Measurements from ENCODE around the gene TIGD2. TPM values are rescaled to one million over a fixed set of nuclear protein-coding genes. Genes with fewer than 3 reads are reported as not detected.

Gene TIGD2
- total and polyA plus RNA-seq, 2 of the 13 experiments (the other 11 are each of a cell fraction or from before 2014, with no cell fraction given) = 3.1 to 15.5 TPM

- TF ChIP-seq ELF1 (CRISPR knock-in tag; IDR thresholded peaks at IDR 0.05) (peak; percentile 14; the same call in 1 of the 2 replicates), TCF7 (IDR thresholded peaks at IDR 0.05; ENCODE audit: low read depth) (peak; percentile 45; the same call in 1 of the 2 replicates), RBM22 (optimal IDR thresholded peaks at IDR 0.05; ENCODE audit: low read length) (no peak), ESRRA (CRISPR knock-in tag; IDR thresholded peaks at IDR 0.05; ENCODE audit: low read depth) (peak; percentile 59; the same call in 1 of the 2 replicates), TRIM24 (CRISPR knock-in tag; IDR thresholded peaks at IDR 0.05) (no peak), DMAP1 (CRISPR knock-in tag; IDR thresholded peaks at IDR 0.05) (peak; percentile 39; the same call in 1 of the 2 replicates), ZNF274 (CRISPR knock-in tag; IDR thresholded peaks at IDR 0.05) (no peak), IRF2 (CRISPR knock-in tag; IDR thresholded peaks at IDR 0.05) (0 out of 2 replicates have a peak, but pooled peaks have one; percentile 32), ZNF652 (CRISPR knock-in tag; IDR thresholded peaks at IDR 0.05; ENCODE audit: borderline replicate concordance, low read depth) (peak; percentile 93), PREB (CRISPR knock-in tag; IDR thresholded peaks at IDR 0.05) (no peak), MTERF4 (CRISPR knock-in tag; IDR thresholded peaks at IDR 0.05) (no peak), TAF15 (IDR thresholded peaks at IDR 0.05; ENCODE audit: low read depth, low read length, poor library complexity, severe bottlenecking) (no peak), MXD4 (CRISPR knock-in tag; IDR thresholded peaks at IDR 0.05) (no peak), ELF3 (CRISPR knock-in tag; IDR thresholded peaks at IDR 0.05) (peak; percentile 60; the same call in 1 of the 2 replicates), ZNF264 (CRISPR knock-in tag; IDR thresholded peaks at IDR 0.05) (0 out of 2 replicates have a peak, but pooled peaks have one; percentile 33), TFDP2 (CRISPR knock-in tag; IDR thresholded peaks at IDR 0.05) (0 out of 2 replicates have a peak, but pooled peaks have one; percentile 32), ARNT2 (CRISPR knock-in tag; IDR thresholded peaks at IDR 0.05; ENCODE audit: low read depth) (peak; percentile 10; the same call in 1 of the 2 replicates), FOXK1 (CRISPR knock-in tag; IDR thresholded peaks at IDR 0.05; ENCODE audit: borderline replicate concordance, low read depth) (peak; percentile 61; the same call in 1 of the 2 replicates), THYN1 (CRISPR knock-in tag; IDR thresholded peaks at IDR 0.05; ENCODE audit: borderline replicate concordance, low read depth) (no peak), SOX5 (CRISPR knock-in tag; IDR thresholded peaks at IDR 0.05; ENCODE audit: borderline replicate concordance) (peak; percentile 82; the same call in 1 of the 2 replicates), TFDP1 (CRISPR knock-in tag; IDR thresholded peaks at IDR 0.05; ENCODE audit: borderline replicate concordance) (0 out of 2 replicates have a peak, but pooled peaks have one; percentile 14), GZF1 (CRISPR knock-in tag; IDR thresholded peaks at IDR 0.05) (no peak), HOXA3 (CRISPR knock-in tag; IDR thresholded peaks at IDR 0.05) (peak; percentile 67), CREB1 (IDR thresholded peaks at IDR 0.05) (no peak), CREB1 (CRISPR knock-in tag; IDR thresholded peaks at IDR 0.05) (peak; percentile 54), ATF4 (CRISPR knock-in tag; IDR thresholded peaks at IDR 0.05) (0 out of 4 replicates have a peak, but pooled peaks of 1 of the 2 experiments have one; percentile 34), FIP1L1 (IDR thresholded peaks at IDR 0.05; ENCODE audit: borderline replicate concordance, insufficient read depth, low read depth, low read length) (no peak)
These were observed 2.1 kb downstream of the TIGD2 start (continued) for GRCh38 chr4:89113415-89113814.

All from HepG2 (cell line).